ENCODE results near the gene COX4I1.

Gene COX4I1

DNA sequence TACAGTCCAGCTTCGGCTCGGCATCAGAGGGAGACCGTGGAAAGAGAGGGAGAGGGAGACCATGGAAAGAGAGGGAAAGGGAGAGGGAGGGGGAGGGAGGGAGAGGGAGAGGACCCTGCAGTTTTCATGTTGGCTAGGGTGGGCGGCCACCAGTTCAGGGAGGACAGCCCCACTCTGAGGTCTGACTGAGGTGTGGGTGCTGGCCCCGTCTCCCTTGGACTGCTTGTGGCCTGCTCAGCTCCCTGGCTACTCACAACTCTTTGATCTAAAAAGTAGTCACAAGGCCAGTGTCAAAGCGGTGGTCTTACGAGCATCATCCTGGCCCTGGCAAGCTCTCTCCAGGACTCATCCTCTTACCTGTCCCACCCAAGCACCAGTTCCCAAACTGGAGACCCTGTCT lies 9.4 kb downstream of the COX4I1 start:
- Histone ChIP-seq H3K4me1 (ENCODE audit: insufficient read depth, low read length, poor library complexity, severe bottlenecking) (no peaks in the 10 kb centered on the region), H3K9ac (ENCODE audit: low read depth, low read length, poor library complexity, severe bottlenecking) (no peak overlapping the region), H3F3A (ENCODE audit: low read depth) (no peaks in the 10 kb centered on the region), H3K9me3 (ENCODE audit: insufficient read depth, low read depth, low read length) (no peaks in the 10 kb centered on the region), H3K27me3 (ENCODE audit: insufficient read depth, low read length, poor library complexity, severe bottlenecking) (no peaks in the 10 kb centered on the region), H4K20me1 (ENCODE audit: insufficient read depth, low read length, poor library complexity, severe bottlenecking) (no peaks in the 10 kb centered on the region), H3K79me2 (ENCODE audit: insufficient read depth, low read length) (no peaks in the 10 kb centered on the region), H3K4me2 (ENCODE audit: low read depth, low read length, poor library complexity, severe bottlenecking) (no peak overlapping the region), H3K4me3 (ENCODE audit: low read length, poor library complexity, severe bottlenecking) (no peak overlapping the region), H2AFZ (ENCODE audit: low read length) (no peak overlapping the region), H3K36me3 (ENCODE audit: insufficient read depth, low read length) (peaks cover 27% of the 10 kb centered on the region), H3K9me2 (replicated peaks; ENCODE audit: low read depth, low read length) (no peaks in the 10 kb centered on the region)
- TF ChIP-seq CTCF (conservative IDR thresholded peaks at IDR 0.05; ENCODE audit: low read length) = no peak

GRCh38 chr16:85809645-85810044 lies 10.2 kb downstream of the COX4I1 start:
- H3K4me1 ChIP-seq (ENCODE audit: insufficient read depth, low read length, poor library complexity, severe bottlenecking) = no peaks in the 10 kb centered on the region

DNA sequence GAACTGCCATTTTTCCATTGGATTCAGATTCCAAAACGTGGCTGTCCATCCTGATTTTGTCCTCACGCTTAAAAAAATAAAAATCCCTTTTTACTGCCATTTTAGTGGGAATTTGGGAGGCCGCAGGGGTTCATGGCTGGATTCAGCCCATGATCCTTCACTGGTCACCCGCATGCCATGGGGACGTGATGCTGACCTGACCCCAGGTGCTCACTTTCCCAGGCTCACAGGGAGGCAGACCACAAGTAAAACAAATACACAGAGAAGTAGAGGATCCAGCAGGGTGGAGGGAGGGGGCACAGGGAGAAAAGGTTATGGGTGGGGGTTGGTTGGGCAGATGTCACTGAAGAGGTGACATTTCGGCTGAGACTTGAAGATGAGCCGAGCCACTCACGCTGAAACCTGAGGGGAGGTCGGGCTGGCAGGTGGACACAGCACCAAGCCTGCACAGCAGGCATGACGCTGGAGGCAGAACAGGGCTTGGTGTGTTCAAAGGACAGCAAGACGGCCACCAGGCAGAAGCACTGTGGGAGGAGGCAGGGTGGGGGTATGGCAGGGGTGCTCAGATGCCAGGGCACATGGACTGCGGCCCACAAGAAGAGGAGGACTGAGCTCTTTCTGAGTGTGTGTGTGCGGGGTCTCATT lies 10.7 kb downstream of the COX4I1 start:
- no peak overlapping the region for H3K4me2 ChIP-seq (ENCODE audit: low read depth, low read length, poor library complexity, severe bottlenecking)
- H4K20me1 ChIP-seq (ENCODE audit: insufficient read depth, low read length, poor library complexity, severe bottlenecking) = no peaks in the 10 kb centered on the region

More at GRCh38 chr16:85809645-85810044, 10.2 kb downstream of the COX4I1 start:
- no peaks in the 10 kb centered on the region for H3K27me3 ChIP-seq (ENCODE audit: insufficient read depth, low read length, poor library complexity, severe bottlenecking)
- TF ChIP-seq CTCF (conservative IDR thresholded peaks at IDR 0.05; ENCODE audit: low read length) (no peak; the same call in 1 of the 2 replicates), EZH2phosphoT487 (IDR thresholded peaks at IDR 0.05; ENCODE audit: borderline replicate concordance) (no peak)
- no peaks in the 10 kb centered on the region for H3K9me3 ChIP-seq (ENCODE audit: insufficient read depth, low read depth, low read length)
- H2AFZ ChIP-seq (ENCODE audit: low read length) = no peak overlapping the region
- H3K9ac ChIP-seq (ENCODE audit: low read depth, low read length, poor library complexity, severe bottlenecking) = no peak overlapping the region
- no peak overlapping the region for H3K4me3 ChIP-seq (ENCODE audit: low read length, poor library complexity, severe bottlenecking)
- H3K9me2 ChIP-seq (replicated peaks; ENCODE audit: low read depth, low read length) = no peaks in the 10 kb centered on the region
- H3K36me3 ChIP-seq (ENCODE audit: insufficient read depth, low read length) = peaks cover 24% of the 10 kb centered on the region
- H3K4me2 ChIP-seq (ENCODE audit: low read depth, low read length, poor library complexity, severe bottlenecking) = no peak overlapping the region
- no peaks in the 10 kb centered on the region for H4K20me1 ChIP-seq (ENCODE audit: insufficient read depth, low read length, poor library complexity, severe bottlenecking)
- H3F3A ChIP-seq (ENCODE audit: low read depth) = no peaks in the 10 kb centered on the region
- H3K79me2 ChIP-seq (ENCODE audit: insufficient read depth, low read length) = no peaks in the 10 kb centered on the region

More for the DNA sequence above, 10.7 kb downstream of the COX4I1 start:
- Histone ChIP-seq H3K9me3 (ENCODE audit: insufficient read depth, low read depth, low read length) (no peaks in the 10 kb centered on the region), H3K4me1 (ENCODE audit: insufficient read depth, low read length, poor library complexity, severe bottlenecking) (no peaks in the 10 kb centered on the region), H3K36me3 (ENCODE audit: insufficient read depth, low read length) (peaks cover 18% of the 10 kb centered on the region; the same call in 1 of the 2 replicates), H3K9ac (ENCODE audit: low read depth, low read length, poor library complexity, severe bottlenecking) (no peak overlapping the region), H3K4me3 (ENCODE audit: low read length, poor library complexity, severe bottlenecking) (no peak overlapping the region), H3K79me2 (ENCODE audit: insufficient read depth, low read length) (no peaks in the 10 kb centered on the region), H3K27me3 (ENCODE audit: insufficient read depth, low read length, poor library complexity, severe bottlenecking) (no peaks in the 10 kb centered on the region), H3F3A (ENCODE audit: low read depth) (no peaks in the 10 kb centered on the region), H2AFZ (ENCODE audit: low read length) (no peak overlapping the region), H3K9me2 (replicated peaks; ENCODE audit: low read depth, low read length) (no peaks in the 10 kb centered on the region)
- TF ChIP-seq EZH2phosphoT487 (IDR thresholded peaks at IDR 0.05; ENCODE audit: borderline replicate concordance) (no peak), CTCF (conservative IDR thresholded peaks at IDR 0.05; ENCODE audit: low read length) (no peak)

Measured in Loucy (cell line).